HG02938 (cell line): Measurements from ENCODE around the gene PPP1R3E.
"Not testable (repeated sequence)": the region's sequence is repeated elsewhere in the genome, so short reads cannot be mapped to it uniquely, and the experiment has no call there.

Experiments
- ATAC-seq: cut with Tn5 transposase; IDR thresholded peaks from one replicate; pipeline ENCODE4 v1.9.1; 2021; ENCODE audit warnings: mild to moderate bottlenecking, moderate library complexity; ENCODE audit not compliant: unreplicated experiment

Gene PPP1R3E

GRCh38 chr14:23297611-23298277 is 4.9 kb downstream of the PPP1R3E start:
- no peak for ATAC-seq

- ATAC-seq: no peak
These were observed 5.6 kb downstream of the PPP1R3E start for GRCh38 chr14:23297096-23297495.

GRCh38 chr14:23296012-23296777 is 6.5 kb downstream of the PPP1R3E start:
- ATAC-seq: no peak

GRCh38 chr14:23294734-23295561 is 7.7 kb downstream of the PPP1R3E start:
- no peak for ATAC-seq

GRCh38 chr14:23286902-23287479 is 15.7 kb downstream of the PPP1R3E start:
- no peak for ATAC-seq

- peak; percentile 98 for ATAC-seq
These were observed 16.4 kb downstream of the PPP1R3E start, which contains the start of gene HOMEZ for GRCh38 chr14:23286020-23286901. Gene HOMEZ, minus strand, starts transcription at chr14:23286132. Its CDS starts 180 bp downstream, at chr14:23285952.

GRCh38 chr14:23285530-23286019 is 17.1 kb downstream of the PPP1R3E start:
- peak; percentile 26 for ATAC-seq

- no peak for ATAC-seq
These were observed 17.8 kb downstream of the PPP1R3E start for GRCh38 chr14:23284654-23285529.

- no peak for ATAC-seq
These were observed 21.4 kb downstream of the PPP1R3E start for GRCh38 chr14:23281247-23281646.

- ATAC-seq: not testable (repeated sequence)
These were observed 24.7 kb downstream of the PPP1R3E start for GRCh38 chr14:23277928-23278327.

- no peak for ATAC-seq
These were observed 25.5 kb downstream of the PPP1R3E start for GRCh38 chr14:23277189-23277588.

GRCh38 chr14:23275412-23275811 is 27.2 kb downstream of the PPP1R3E start:
- no peak for ATAC-seq

GRCh38 chr14:23269193-23269592 is 33.5 kb downstream of the PPP1R3E start:
- no peak for ATAC-seq

GRCh38 chr14:23260849-23261248 is 41.8 kb downstream of the PPP1R3E start:
- ATAC-seq: not testable (repeated sequence)

- ATAC-seq: no peak
These were observed 43.2 kb downstream of the PPP1R3E start for GRCh38 chr14:23259426-23259825.

- ATAC-seq: no peak
These were observed 44.4 kb downstream of the PPP1R3E start for GRCh38 chr14:23258256-23258655.

GRCh38 chr14:23252420-23253333 is 50.0 kb downstream of the PPP1R3E start:
- no peak for ATAC-seq

GRCh38 chr14:23252006-23252405 is 50.7 kb downstream of the PPP1R3E start:
- ATAC-seq: no peak
